DOHH2 (cell line): ENCODE measurements around the gene PRUNE1.

Experiments
- CTCF ChIP-seq: fragments of 200-600 bp; sonication (generic); IDR thresholded peaks from one replicate; pipeline ENCODE4 v1.5.1; 2014; ENCODE audit warnings: antibody characterized with exemption, mild to moderate bottlenecking, low read depth, low read length; ENCODE audit not compliant: poor library complexity, severe bottlenecking
- EZH2phosphoT487 ChIP-seq: fragments of 200-600 bp; sonication (generic); IDR thresholded peaks from 2 replicates; pipeline ENCODE4 v1.6.1; 2017; ENCODE audit warnings: borderline replicate concordance, mild to moderate bottlenecking, antibody characterized with exemption, low read length, moderate library complexity, mixed read lengths

DNA sequence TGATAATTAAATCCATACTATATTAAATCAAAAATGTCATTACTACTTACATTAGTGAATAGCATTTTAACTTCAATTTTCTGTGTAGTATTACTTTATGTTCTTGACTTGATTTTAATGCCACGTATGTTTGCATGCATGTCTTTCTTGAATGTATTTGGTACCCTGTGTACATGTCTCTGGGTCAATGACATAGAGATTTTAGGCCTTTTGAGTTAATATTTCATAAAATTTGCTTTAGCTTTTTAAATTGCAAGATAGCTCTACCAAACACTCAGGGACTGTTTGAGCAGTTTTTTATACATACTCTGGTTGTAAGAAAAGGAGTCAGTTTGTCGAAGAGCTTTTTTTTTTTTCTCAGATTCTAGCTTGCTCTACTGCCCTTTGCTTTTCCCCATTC, 53.5 kb downstream of the PRUNE1 start:
- TF ChIP-seq CTCF: no peak
- TF ChIP-seq EZH2phosphoT487: no peak
